22Rv1 (cell line): ENCODE measurements around the gene FAM240B.

ENCODE experiments used
- H3K27ac ChIP-seq: fragments of 450-650 bp; 2 replicates; pipeline ENCODE4 v1.5.1; 2017
- ZFX ChIP-seq: fragments of 450-650 bp; IDR thresholded peaks from 2 replicates; pipeline ENCODE4 v1.6.1; 2017; ENCODE audit warnings: antibody characterized with exemption, borderline replicate concordance
- TF ChIP-seq, protein P1 (sequence below): fragments of 450-650 bp; IDR thresholded peaks from 2 replicates; pipeline ENCODE4 v1.5.1; 2017; ENCODE audit warnings: mild to moderate bottlenecking

Gene FAM240B

DNA sequence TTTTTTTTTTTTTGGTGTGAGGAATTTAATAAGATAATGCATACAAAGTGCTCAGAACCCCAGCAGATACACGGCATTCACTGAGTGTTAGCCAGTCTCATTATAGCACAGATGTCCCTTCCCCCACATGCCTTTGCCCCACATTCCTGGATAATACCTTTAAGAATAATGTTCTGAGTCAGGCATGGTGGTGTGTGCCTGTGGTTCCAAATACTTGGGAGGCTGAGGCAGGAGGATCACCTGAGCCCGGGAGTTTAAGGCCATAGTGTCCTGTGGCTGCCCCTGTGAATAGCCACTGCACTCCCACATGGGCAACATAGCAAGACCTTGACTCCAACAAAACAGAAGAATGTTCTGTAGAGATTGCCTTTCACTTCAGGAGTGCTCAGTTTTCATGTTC, 75.3 kb downstream of the FAM240B start:
- H3K27ac ChIP-seq, result no peak overlapping the region
- TF ChIP-seq ZFX, result no peak
- TF ChIP-seq, protein P1, sequence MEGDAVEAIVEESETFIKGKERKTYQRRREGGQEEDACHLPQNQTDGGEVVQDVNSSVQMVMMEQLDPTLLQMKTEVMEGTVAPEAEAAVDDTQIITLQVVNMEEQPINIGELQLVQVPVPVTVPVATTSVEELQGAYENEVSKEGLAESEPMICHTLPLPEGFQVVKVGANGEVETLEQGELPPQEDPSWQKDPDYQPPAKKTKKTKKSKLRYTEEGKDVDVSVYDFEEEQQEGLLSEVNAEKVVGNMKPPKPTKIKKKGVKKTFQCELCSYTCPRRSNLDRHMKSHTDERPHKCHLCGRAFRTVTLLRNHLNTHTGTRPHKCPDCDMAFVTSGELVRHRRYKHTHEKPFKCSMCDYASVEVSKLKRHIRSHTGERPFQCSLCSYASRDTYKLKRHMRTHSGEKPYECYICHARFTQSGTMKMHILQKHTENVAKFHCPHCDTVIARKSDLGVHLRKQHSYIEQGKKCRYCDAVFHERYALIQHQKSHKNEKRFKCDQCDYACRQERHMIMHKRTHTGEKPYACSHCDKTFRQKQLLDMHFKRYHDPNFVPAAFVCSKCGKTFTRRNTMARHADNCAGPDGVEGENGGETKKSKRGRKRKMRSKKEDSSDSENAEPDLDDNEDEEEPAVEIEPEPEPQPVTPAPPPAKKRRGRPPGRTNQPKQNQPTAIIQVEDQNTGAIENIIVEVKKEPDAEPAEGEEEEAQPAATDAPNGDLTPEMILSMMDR, result no peak
